Measurements from ENCODE around the gene TNXB. TPM values are rescaled to one million over a fixed set of nuclear protein-coding genes. Genes with fewer than 3 reads are reported as not detected.
A peak's percentile ranks its signal among the peaks of the same experiment; 100 is the strongest.

TNXB gene
- total and polyA plus RNA-seq, 9 of the 15 experiments (the other 6 are each of a cell fraction or from before 2014, with no cell fraction given), result 0.14 to 28.1 (median 12.4) TPM

DNA sequence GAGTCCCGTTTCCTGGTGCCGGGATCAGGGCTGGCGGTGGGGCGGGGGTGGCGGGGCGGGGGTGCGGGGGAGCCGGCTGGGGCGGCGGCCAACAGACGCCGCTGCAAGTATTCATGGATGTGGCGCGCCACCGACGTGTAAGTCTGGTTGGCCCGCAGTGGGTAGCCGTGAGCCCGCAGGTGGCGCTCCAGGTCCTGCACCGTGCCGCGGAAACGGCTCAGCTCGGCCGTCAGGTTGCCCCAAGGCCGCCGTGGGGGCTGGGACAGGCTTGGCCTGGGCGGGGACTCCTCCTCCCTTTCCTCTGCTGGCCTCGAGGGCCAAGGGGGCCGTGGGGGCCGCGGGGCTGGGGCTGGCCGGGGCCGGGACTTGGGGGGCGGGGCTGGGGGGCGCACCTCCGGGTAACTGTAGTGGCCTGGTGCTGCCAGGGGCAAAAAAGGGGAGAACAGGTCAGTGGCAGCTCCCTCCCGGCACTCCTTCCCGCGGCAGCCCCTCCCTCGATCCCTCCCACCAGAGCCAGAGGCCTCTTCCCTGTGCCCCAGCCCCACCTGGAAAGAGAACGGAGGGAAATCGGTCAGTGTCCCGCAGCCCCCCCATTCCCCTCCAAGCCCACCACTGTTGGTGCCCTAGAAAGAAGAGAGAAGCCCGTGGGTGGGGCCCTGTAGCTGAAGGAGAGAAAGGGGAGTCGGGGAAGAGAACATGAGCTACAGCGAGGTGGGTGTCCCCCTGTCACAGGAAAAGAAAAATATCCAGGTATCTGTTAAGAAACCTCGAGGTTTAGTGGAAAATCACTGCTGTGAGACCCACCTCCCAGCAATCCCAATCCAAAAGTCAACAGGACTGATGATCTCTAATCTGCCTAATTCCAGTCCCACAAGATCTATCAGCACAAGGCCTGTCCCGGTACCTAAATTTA lies 21.3 kb downstream of the TNXB start (continued):
- TF ChIP-seq, protein P1, sequence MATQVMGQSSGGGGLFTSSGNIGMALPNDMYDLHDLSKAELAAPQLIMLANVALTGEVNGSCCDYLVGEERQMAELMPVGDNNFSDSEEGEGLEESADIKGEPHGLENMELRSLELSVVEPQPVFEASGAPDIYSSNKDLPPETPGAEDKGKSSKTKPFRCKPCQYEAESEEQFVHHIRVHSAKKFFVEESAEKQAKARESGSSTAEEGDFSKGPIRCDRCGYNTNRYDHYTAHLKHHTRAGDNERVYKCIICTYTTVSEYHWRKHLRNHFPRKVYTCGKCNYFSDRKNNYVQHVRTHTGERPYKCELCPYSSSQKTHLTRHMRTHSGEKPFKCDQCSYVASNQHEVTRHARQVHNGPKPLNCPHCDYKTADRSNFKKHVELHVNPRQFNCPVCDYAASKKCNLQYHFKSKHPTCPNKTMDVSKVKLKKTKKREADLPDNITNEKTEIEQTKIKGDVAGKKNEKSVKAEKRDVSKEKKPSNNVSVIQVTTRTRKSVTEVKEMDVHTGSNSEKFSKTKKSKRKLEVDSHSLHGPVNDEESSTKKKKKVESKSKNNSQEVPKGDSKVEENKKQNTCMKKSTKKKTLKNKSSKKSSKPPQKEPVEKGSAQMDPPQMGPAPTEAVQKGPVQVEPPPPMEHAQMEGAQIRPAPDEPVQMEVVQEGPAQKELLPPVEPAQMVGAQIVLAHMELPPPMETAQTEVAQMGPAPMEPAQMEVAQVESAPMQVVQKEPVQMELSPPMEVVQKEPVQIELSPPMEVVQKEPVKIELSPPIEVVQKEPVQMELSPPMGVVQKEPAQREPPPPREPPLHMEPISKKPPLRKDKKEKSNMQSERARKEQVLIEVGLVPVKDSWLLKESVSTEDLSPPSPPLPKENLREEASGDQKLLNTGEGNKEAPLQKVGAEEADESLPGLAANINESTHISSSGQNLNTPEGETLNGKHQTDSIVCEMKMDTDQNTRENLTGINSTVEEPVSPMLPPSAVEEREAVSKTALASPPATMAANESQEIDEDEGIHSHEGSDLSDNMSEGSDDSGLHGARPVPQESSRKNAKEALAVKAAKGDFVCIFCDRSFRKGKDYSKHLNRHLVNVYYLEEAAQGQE (IDR thresholded peaks at IDR 0.05; ENCODE audit: borderline replicate concordance), result peak; percentile 83
- TF ChIP-seq, protein P1 (CRISPR knock-in tag; IDR thresholded peaks at IDR 0.05; ENCODE audit: low read depth), result no peak
- TF ChIP-seq SIX5 (IDR thresholded peaks at IDR 0.05; ENCODE audit: borderline replicate concordance in 1 of 2, insufficient read depth in 1 of 2, low read depth in 1 of 2, low read length in 2 of 2) (no peak), NCOR1 (IDR thresholded peaks at IDR 0.05) (no peak), ZNF140 (CRISPR knock-in tag; IDR thresholded peaks at IDR 0.05) (no peak)
- TF ChIP-seq, protein P2, sequence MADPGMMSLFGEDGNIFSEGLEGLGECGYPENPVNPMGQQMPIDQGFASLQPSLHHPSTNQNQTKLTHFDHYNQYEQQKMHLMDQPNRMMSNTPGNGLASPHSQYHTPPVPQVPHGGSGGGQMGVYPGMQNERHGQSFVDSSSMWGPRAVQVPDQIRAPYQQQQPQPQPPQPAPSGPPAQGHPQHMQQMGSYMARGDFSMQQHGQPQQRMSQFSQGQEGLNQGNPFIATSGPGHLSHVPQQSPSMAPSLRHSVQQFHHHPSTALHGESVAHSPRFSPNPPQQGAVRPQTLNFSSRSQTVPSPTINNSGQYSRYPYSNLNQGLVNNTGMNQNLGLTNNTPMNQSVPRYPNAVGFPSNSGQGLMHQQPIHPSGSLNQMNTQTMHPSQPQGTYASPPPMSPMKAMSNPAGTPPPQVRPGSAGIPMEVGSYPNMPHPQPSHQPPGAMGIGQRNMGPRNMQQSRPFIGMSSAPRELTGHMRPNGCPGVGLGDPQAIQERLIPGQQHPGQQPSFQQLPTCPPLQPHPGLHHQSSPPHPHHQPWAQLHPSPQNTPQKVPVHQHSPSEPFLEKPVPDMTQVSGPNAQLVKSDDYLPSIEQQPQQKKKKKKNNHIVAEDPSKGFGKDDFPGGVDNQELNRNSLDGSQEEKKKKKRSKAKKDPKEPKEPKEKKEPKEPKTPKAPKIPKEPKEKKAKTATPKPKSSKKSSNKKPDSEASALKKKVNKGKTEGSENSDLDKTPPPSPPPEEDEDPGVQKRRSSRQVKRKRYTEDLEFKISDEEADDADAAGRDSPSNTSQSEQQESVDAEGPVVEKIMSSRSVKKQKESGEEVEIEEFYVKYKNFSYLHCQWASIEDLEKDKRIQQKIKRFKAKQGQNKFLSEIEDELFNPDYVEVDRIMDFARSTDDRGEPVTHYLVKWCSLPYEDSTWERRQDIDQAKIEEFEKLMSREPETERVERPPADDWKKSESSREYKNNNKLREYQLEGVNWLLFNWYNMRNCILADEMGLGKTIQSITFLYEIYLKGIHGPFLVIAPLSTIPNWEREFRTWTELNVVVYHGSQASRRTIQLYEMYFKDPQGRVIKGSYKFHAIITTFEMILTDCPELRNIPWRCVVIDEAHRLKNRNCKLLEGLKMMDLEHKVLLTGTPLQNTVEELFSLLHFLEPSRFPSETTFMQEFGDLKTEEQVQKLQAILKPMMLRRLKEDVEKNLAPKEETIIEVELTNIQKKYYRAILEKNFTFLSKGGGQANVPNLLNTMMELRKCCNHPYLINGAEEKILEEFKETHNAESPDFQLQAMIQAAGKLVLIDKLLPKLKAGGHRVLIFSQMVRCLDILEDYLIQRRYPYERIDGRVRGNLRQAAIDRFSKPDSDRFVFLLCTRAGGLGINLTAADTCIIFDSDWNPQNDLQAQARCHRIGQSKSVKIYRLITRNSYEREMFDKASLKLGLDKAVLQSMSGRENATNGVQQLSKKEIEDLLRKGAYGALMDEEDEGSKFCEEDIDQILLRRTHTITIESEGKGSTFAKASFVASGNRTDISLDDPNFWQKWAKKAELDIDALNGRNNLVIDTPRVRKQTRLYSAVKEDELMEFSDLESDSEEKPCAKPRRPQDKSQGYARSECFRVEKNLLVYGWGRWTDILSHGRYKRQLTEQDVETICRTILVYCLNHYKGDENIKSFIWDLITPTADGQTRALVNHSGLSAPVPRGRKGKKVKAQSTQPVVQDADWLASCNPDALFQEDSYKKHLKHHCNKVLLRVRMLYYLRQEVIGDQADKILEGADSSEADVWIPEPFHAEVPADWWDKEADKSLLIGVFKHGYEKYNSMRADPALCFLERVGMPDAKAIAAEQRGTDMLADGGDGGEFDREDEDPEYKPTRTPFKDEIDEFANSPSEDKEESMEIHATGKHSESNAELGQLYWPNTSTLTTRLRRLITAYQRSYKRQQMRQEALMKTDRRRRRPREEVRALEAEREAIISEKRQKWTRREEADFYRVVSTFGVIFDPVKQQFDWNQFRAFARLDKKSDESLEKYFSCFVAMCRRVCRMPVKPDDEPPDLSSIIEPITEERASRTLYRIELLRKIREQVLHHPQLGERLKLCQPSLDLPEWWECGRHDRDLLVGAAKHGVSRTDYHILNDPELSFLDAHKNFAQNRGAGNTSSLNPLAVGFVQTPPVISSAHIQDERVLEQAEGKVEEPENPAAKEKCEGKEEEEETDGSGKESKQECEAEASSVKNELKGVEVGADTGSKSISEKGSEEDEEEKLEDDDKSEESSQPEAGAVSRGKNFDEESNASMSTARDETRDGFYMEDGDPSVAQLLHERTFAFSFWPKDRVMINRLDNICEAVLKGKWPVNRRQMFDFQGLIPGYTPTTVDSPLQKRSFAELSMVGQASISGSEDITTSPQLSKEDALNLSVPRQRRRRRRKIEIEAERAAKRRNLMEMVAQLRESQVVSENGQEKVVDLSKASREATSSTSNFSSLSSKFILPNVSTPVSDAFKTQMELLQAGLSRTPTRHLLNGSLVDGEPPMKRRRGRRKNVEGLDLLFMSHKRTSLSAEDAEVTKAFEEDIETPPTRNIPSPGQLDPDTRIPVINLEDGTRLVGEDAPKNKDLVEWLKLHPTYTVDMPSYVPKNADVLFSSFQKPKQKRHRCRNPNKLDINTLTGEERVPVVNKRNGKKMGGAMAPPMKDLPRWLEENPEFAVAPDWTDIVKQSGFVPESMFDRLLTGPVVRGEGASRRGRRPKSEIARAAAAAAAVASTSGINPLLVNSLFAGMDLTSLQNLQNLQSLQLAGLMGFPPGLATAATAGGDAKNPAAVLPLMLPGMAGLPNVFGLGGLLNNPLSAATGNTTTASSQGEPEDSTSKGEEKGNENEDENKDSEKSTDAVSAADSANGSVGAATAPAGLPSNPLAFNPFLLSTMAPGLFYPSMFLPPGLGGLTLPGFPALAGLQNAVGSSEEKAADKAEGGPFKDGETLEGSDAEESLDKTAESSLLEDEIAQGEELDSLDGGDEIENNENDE (IDR thresholded peaks at IDR 0.05; ENCODE audit: low read depth, low read length), result no peak

All from K562 (cell line).